ENCODE data around the gene PPP4R4.
"Not testable (repeated sequence)": the region's sequence is repeated elsewhere in the genome, so short reads cannot be mapped to it uniquely, and the experiment has no call there.

PPP4R4 gene

DNA sequence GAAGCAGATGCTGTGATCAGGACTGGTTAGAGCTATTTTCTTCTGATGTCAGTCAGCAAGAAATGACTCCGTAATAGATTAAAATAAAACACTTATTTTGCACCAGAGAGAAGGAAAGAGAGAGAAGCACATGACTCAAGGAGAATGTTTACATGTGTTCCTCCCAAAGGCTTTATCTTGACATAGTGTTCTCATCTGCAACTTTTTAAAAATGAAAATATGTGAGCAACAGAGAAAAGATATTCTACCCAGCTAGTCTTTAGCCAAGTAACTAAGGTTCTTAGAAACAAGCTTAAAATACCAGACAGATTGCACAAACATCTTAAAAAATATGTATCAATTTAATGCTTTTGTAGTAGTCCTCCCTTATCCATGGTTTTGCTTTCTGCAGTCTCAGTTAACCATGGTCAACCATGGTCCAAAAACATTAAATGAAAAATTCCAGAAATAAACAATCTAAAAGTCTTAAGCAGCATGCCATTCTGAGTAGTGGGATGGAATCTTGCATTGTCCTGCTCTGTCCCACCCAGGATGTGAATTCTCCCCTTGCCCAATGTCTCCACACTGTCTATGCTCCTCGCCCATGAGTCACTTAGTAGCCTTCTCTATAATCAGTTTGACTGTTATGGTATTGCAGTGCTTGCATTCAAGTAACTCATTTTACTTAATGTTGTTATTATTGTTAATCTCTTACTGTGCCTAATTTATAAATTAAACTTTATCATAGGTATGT is 109.0 kb downstream of the PPP4R4 start:
- DNase-seq, result no peak

DNA sequence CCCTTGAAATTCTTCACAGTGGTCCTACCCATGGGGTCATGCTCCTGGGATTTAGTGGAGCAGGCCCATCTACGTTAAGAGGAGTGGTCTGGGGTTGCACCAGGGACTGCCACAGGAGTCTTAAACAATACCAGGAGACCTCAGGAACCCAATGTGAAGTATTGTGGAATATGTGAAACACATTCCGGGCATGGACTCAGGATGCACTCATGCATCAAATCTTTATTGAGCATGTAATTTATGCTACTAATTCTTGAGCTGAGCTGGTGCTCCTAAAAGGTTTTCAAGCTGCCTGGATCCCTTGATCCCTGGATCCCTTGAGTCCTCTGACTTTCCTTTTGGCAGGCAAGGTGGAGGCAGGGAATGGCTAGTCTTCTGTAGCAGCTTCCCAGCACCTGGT is 110.1 kb downstream of the PPP4R4 start:
- DNase-seq, result no peak

DNA sequence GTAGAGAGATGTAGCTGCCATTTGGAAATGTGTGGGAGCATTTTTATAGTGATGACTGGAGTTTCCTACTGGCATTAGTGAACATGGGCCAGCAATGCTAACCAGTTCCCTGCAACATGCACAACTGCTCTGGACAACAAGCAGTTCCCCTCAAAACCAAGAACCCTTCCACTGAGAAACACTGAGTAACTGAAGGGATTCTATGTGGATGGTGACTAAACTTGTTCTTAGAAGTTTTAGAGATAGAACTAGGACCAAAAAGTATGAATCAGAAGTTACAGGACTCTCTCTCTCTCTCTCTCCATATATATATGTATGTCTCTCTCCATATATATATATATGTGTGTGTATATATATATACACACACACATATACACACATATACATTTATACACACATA is 111.0 kb downstream of the PPP4R4 start:
- DNase-seq, result no peak

DNA sequence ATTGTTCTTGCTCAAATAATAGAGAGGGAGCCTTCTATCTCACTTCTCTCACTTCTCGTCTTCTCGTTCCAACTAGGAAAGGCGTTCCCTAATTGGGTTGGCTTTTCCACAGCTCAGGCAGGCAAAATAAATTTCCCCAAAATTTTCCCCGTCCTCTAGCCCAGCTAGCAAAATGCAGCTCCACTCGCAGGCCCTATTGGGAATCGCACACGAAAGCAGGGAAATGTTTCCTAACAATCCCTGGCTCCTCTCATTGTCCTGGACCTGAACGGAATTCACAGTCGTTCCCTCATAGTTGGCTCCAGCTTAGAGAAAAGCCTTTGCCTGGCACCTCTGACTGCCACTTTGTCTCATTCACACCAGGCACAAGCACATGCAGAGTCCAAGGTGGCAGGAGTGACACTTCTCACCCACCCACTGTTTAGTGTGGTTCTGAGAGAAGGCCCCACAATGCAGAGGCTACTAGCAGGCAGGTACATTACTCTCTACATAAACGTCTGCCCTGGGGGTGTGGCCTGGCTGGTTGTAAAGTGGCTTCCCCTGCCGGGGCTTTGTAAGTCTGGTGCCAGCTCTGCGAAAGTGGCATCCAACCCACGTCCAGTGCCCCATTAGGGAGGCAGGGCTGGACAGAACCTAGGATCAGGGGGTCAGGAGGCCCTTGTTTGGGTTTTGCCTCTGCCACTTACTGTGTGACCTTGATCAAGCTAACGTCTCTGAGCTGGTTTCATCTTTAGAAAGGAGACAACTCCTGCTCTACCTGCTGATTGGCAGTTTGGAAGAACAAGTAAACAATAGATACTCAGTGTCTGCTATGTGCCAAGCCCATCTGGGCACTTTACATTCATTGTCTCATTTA is 114.7 kb downstream of the PPP4R4 start:
- DNase-seq, result no peak

DNA sequence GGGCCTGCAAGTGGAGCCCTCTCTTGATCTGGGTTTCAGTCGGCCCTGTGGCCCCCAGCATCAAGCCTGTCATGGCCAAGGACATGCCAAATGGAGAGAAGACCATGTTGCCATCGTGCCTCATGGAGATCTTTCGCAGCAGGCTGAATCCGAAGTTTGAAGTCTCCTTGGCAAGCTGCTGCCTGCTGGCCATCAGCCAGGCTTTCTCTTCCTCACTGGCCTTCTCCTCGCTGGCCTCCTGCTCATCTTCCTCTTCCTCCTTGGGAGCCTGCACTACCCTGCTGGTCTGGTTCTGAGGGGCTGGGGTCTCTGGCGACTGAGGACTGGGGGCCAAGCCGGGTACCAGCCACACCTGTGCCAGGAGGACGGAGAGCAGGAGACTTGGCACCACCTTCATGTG is 116.1 kb downstream of the PPP4R4 start:
- DNase-seq, result no peak

DNA sequence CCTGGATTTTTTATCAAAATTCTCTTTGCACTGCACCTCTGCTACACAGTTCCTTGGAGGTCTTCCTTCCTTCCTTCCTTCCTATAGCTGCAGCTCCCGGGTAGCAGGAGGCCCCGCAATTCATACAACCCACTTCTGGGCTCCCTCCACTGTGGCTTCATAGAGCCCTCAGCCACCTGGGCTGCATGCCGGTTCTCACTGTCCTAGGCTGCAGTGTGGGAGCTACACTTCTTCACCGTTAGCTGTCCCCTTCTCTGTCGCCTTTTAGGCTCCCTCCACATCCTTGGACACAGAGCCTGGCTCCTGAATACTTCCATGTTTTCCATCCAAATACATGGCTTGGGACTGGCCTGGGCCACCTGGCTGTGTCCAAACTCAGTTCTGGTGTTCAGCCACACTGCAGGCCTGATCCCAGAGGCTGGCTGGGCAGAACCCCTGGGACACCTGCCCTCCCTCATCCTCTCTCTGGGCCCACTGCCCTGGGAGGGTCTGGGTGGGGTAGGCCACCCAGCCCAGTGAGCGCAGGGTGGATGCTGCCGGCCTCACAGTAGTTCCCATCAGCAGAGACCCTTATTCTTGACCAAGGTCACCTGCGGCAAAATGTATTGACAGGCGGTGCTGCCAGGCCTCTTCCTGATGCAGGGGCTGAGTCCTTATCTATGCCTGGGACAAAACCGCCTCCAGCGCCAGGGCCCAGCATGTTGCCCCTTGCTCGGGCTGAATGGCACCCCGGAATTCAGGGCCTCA is 117.2 kb downstream of the PPP4R4 start:
- DNase-seq, result no peak

DNA sequence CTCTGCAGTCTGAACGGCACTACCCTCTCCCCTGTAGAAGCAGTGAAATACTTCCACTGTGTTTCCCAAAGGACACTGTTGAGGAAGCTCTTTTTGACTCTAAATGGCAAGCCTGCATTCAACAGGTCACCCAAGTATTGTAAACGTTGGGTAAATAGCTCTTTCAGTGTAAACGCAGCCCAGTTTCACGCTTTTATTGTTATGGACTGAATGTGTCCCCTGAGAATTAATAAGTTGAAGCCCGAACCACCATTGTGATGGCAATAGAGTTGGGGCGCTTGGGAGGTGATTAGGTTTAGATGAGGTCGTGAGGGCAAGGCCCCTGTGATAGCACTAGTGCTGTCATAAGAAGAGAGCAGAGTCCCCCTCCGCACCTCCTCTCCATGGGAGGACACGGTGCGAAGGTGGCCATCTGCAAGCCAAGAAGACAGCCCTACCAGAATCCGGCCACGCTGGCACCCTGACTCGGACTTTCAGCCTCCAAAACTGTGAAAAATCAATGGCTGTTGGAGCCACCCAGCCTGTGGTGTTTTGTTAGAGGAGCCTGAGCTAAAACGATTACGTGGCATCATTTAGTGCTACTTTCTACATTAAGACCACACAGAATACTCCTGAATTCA is 117.9 kb downstream of the PPP4R4 start:
- no peak for DNase-seq

DNA sequence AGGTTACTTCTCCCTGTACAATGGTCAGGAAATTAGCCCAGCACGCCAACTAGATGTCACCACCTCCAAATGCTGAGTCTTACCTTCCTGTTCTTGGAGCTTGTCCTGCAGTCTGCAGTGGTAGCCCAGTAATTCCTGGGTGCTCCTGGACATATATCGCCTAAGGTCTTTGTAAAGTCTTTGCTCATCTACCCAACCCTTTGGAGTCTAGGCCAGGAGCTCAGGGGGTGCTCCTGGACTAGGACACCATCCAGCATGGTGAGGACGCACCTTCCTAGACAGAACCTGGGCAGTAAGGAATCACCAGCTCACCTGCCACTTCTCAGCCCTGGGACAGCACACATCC is 118.4 kb downstream of the PPP4R4 start:
- DNase-seq, result no peak

DNA sequence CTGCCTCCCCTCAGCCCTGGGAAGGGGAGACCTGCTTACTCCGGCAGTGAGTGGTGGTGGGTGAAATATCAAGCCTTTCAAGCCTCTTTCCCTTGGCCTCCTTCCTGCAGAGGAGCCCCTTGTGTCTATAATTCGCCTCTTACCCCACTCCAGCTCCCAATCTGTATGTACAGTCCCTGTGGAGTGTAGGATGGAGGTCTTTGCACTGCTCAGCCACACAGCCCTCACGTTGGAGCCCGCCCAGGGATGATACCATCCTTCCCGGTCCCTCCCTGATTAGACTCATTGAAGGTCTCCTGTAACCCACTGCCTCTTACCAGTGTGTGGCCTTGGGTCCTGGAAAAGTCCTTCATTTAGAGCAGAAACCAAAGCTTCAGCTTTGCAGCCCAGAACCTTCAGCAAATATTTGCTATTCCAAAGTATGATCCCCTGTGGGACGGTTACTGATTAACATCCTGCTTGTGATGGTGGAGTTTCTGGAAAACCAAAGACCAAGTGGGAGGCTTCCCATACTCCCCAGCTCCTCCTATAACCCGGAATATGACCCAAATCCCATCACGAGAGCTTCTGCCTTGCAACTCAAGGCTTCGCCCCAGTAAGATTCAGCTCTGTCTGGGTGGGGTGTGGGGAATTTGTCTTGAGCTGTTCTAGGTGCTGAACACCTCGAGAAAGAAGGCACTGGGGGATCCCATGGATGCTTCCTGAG is 118.9 kb downstream of the PPP4R4 start, which contains the start of gene SERPINA10:
Gene SERPINA10 (minus strand): TSS at position 397 of the 706 bp plus-strand sequence. CDS start 2,675 bp downstream, outside the sequence.
- no peak for DNase-seq

DNA sequence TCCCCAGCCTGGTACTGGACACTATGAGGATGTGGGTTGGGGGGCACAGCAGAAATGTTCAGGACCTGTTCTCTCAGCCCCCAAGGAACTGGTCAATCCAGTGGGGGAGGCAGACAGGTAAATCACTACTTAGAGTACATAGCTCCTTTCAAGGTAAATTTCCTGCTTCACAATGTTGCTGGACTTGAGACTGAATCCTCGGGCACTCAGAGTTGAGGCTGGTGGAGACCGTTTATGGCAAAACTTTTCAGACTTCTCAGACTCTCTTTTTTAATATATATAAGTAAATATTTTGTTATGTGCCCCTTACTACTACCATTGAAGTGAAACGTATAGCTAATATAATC is 119.4 kb downstream of the PPP4R4 start:
- no peak for DNase-seq

DNA sequence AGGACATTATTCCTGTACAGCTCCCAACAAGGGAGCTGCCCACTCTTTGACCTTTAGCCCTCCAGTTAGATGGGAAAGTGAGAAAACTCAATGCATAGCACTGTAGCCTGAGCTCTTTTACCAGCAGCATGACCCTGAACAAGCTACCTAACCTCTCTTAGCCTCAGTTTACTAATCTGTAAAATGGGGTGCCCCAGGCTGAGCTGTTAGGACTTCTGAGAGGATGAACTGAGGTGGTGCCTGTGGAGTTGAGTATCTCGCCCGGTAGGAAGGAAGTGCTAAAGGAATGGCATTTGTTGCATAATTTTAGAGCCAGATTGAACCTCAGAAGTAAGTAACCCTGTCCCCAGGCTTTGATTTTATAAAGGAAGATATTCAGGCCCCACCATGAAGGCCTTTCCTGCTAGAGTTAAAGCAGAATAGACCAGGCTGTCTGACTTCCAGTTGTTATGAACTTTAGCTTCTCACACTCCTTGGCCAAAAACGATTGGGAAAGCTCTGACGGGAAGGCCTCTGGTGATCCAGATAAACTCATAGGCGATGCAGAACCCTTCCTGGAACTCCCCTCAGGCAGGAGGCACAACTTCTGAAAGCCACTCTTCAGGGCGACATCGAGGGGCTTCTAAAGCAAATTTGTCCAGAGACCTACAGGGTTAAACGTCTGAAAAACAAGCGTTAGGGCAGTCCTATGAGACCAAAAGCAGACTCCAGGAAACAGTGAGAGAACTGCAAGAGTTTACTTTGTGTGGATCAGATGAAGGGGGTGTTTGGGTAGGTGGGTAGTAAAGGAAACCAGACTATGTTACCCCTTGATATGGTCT is 121.4 kb downstream of the PPP4R4 start:
- no peak for DNase-seq

DNA sequence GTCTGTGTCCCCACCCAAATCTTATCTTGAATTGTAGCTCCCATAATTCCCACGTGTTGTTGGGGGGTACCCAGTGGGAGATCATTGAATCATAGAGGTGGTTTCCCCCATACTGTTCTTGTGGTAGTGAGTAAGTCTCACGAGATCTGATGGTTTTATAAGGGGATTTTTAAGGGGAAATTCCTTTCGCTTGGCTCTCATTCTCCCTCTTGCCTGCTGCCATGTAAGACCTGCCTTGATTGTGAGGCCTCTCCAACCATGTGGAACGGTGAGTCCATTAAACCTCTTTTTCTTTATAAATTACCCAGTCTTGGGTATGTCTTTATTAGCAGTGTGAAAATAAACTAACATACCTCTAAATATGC is 122.0 kb downstream of the PPP4R4 start:
- not testable (repeated sequence) for DNase-seq

DNA sequence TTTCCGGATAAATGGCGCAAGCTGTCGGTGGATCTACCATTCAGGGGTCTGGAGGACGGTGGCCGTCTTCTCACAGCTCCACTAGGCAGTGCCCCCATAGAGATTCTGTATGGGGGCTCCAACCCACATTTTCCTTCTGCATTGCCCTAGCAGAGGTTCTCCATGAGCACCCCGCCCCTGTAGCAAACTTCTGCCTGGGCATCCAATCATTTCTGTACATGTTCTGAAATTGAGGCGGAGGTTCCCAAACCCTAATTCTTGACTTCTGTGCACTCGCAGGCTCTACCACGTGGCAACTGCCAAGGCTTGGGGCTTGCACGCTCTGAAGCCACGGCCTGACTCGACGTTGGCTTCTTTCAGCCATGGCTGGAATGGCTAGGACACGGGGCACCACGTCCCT is 124.0 kb downstream of the PPP4R4 start:
- DNase-seq, result no peak

DNA sequence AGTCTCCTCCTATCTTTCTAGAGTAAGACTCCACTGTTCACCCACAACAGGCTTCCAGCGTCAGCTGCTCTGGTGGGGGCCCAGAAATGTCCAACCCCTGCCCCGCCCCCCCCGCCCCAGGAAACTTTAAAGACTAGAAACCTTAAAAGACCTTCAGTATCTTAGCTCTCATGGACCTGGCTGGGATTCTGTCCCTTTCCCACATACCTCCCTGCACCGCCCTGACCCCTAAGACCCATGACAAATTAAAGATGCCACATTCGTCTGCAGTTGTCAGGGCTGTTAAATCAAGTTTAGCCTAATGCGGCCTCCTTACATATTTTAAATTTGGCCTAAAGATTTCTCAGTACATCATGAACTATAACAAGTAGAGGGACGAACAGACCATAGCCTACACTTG is 129.0 kb downstream of the PPP4R4 start:
- DNase-seq, result no peak

DNA sequence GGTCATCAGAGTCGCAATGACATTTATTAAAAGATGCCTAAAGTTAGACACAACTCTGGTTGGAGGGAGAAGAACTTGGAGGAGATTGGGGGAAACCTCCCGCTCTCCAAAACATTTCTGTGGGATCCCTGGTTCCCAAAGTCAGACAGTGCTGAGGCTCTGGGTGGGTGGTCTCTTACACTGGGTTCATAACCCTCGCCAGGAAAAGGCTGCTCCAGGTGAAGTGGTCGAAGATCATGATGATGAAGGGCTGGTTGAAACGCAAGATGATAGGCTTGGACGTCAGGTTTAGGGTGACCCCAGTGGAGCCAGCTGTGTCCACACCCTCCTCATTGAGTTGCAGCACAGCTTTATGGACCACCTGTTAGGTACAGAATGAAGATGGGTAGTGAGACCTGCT is 130.1 kb downstream of the PPP4R4 start:
- DNase-seq, result no peak

DNA sequence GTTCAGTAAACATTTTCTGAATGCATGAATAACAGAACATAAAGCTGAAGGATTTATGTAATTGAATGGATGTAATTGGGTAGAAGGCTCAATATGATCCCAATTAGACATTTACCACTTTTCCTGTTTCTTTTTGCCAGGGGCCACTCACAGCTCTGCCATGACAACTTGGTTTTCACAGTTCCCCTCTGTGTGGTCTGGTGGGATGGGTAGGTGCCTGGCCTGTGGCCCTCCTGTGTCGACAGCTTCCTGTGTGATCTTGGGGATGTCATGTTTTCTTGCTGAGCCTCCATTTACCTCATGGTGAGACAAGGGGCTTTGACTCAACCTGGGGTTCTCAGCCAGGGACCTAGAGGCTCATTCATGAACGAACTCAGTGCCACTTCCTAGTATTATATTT is 131.5 kb downstream of the PPP4R4 start:
- no peak for DNase-seq

DNA sequence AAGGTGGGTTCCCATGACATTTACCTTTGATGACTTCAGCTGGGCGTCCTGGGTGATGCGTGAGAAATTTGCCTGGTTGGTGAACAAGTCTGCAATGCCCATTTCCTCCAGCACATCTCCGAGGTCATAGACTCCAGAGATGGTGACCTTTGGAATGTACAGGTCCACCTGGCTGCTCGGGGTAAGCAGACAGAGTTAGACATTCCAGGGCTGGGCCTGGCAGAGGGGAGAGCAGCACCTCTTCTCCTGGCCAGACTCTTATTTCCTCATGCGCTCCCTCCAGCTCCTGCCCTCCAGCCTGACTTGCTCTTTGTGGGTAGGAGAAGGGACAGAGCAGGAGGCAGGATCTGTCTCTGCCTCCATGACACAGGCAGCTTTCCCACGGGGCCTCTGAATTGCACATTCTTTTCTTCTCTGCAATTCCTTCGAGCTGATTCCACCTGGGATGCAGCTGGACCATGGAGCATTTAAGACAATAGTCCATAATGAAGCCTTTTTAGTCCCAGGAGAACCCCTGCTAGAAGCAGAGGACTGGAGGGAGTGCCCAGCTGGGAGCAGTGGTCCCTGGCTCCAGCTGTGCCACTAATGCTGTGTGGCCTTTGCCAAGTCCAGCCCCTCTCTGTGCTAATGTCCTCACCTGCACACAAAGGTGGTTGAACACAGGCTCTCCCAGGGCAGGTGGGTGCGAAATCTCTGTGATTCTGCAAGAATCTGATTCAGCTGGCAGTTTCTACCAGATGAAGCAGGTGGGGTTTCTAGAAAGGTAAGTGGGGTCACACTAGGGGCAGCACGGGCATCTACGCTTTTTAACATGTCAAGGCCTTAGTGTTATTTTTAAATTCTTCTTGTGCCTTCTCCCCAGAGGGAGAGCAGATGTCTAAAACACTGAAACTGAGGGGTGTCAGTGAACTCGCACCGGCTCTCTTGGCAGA is 132.2 kb downstream of the PPP4R4 start:
- DNase-seq, result no peak

DNA sequence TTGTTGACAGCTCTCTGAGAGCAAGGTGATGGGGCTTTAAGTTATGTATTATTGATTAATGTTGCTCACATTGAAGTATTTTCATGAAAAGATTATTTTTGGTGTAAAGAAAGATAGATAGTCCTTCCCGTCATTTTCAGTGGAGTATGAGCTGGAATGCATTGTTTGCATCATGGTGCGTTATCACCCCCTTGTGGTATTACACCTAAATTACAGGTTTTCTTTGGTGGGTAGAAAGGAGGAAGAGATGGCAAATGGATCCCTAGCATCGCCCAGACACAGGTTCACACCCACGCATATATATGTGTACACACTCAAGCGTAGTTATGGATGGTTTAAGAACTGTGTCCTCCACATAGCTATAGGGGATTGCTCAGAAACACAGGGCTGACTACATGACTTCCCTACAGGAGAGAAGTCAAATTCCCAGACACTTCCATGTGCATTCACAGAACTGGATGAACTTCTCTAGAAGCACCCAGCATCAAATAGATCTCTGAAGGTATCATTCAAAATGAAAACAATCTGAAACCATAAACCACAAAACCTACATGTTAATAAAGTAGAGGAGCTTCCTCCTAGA is 133.4 kb downstream of the PPP4R4 start:
- no peak for DNase-seq

DNA sequence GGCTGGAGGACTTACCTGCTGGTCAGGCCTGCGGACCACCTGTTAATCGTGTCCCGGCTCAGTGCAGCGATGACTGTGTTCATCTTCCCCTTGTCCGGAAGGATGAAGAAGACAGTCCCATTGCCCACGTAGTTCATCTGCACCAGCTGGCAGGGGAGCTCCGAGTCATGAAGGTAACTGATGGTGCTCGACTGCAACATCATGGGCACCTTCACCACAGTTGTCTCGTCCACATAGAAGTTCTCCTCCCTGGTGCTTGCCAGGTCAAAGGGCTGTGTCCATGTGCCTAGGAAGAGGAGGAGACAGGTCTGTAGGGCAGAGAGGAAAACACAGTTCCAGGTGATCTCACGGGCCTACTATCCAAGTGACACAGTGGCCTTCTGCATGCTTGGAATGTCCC is 135.6 kb downstream of the PPP4R4 start:
- DNase-seq, result no peak

DNA sequence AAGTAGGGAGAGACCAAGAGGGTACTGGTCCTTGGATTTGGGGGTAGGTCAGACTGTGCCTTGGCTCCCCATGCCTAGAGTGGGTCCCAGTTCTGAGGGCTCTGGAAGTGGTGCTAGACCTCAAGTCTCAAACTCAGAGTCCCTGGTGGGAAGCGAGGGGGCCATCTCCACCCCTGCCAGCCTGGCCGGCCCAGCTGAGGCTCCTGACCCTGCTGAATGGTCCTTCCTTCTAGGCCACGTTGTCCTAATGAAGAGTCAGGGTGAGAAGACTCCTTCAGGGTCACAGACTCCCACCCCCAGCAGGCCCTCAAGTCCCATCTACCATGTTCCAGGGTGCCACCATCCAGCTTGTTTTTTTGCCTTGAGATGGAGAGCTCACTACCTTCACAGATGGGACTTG is 136.1 kb downstream of the PPP4R4 start:
- DNase-seq, result no peak

Data from CD4-positive, alpha-beta T cell treated with Interleukin-17A for 1 hour (primary cell).